ENCODE measurements around the gene MFSD12.

GRCh38 chr19:3544058-3544376 lies 13.4 kb downstream of the MFSD12 start:
- TF ChIP-seq CTCF (IDR thresholded peaks at IDR 0.05) (no peak), ZFX (IDR thresholded peaks at IDR 0.05; ENCODE audit: borderline replicate concordance) (no peak)

Data from 22Rv1 (cell line).